Hepatocyte (in vitro differentiated cells): ENCODE measurements around the gene LMNB1. TPM values are rescaled to one million over a fixed set of nuclear protein-coding genes. Genes with fewer than 3 reads are reported as not detected.

Source experiments
- DNase-seq: peaks from one replicate; pipeline ENCODE4 v3.0.0-alpha.2; 2016; ENCODE audit warnings: low spot score
- H2AFZ ChIP-seq: fragments of 200-600 bp; sonication (generic); 2 replicates; pipeline ENCODE4 v1.6.0; 2016; ENCODE audit warnings: antibody characterized with exemption, mild to moderate bottlenecking
- H3K27ac ChIP-seq: fragments of 200-600 bp; sonication (generic); 2 replicates; pipeline ENCODE4 v1.5.1; 2016; ENCODE audit warnings: mild to moderate bottlenecking
- H3K27me3 ChIP-seq: fragments of 200-600 bp; sonication (generic); 2 replicates; pipeline ENCODE4 v1.6.1; 2016
- H3K36me3 ChIP-seq: fragments of 200-600 bp; sonication (generic); replicated peaks from 2 replicates; pipeline ENCODE4 v1.5.1; 2016; ENCODE audit warnings: low read depth; ENCODE audit not compliant: insufficient read depth
- H3K4me1 ChIP-seq: fragments of 200-600 bp; sonication (generic); 2 replicates; pipeline ENCODE4 v1.5.1; 2016; ENCODE audit warnings: mild to moderate bottlenecking, moderate library complexity; ENCODE audit not compliant: insufficient read depth
- H3K4me2 ChIP-seq: fragments of 200-600 bp; sonication (generic); 2 replicates; pipeline ENCODE4 v1.6.0; 2016
- H3K4me3 ChIP-seq: fragments of 200-600 bp; sonication (generic); 2 replicates; pipeline ENCODE4 v1.5.1; 2016; ENCODE audit warnings: mild to moderate bottlenecking
- H3K79me2 ChIP-seq: fragments of 200-600 bp; sonication (generic); 2 replicates; pipeline ENCODE4 v1.6.0; 2017; ENCODE audit warnings: mild to moderate bottlenecking
- H3K9me2 ChIP-seq: fragments of 200-600 bp; sonication (generic); replicated peaks from 2 replicates; pipeline ENCODE4 v1.6.0; 2017; ENCODE audit warnings: mild to moderate bottlenecking; ENCODE audit not compliant: insufficient read depth
- H3K9me3 ChIP-seq: fragments of 200-600 bp; sonication (generic); 2 replicates; pipeline ENCODE4 v1.5.1; 2016; ENCODE audit warnings: low read depth, mild to moderate bottlenecking
- H4K20me1 ChIP-seq: fragments of 200-600 bp; sonication (generic); 2 replicates; pipeline ENCODE4 v1.6.0; 2016; ENCODE audit warnings: mild to moderate bottlenecking; ENCODE audit not compliant: insufficient read depth, poor library complexity, severe bottlenecking
- CTCF ChIP-seq: fragments of 200-600 bp; sonication (generic); IDR thresholded peaks from 2 replicates; pipeline ENCODE4 v1.5.1; 2016; ENCODE audit warnings: antibody characterized with exemption, mild to moderate bottlenecking; ENCODE audit not compliant: poor library complexity
- EZH2 ChIP-seq: fragments of 200-600 bp; sonication (generic); IDR thresholded peaks from 2 replicates; pipeline ENCODE4 v1.6.1; 2016; ENCODE audit warnings: antibody characterized with exemption, mild to moderate bottlenecking, borderline replicate concordance
- EZH2phosphoT487 ChIP-seq: fragments of 200-600 bp; sonication (generic); IDR thresholded peaks from one replicate; pipeline ENCODE4 v1.6.1; 2018; ENCODE audit warnings: antibody characterized with exemption, mild to moderate bottlenecking, low read depth, moderate library complexity; ENCODE audit not compliant: unreplicated experiment, severe bottlenecking
- WGBS: methylation state at CpG from one replicate; pipeline ENCODE4 v1.1.6; 2016; ENCODE audit warnings: low lambda C conversion rate; ENCODE audit errors: missing lambda C conversion rate; 5-methylcytosine and 5-hydroxymethylcytosine counted together
- polyA plus RNA-seq: library from polyadenylated mRNA; unstranded; fragments of >200 nt; fragmentation: Nextera tagmentation; extraction: Ambion mirVana; gene quantifications from 2 replicates; pipeline ENCODE4 v1.2.1, GENCODE V29; 2016
- total RNA-seq: library from RNA; depleted of rRNA; stranded (reverse); fragments of >200 nt; gene quantifications from 2 replicates; pipeline ENCODE4 v1.2.3, GENCODE V29; 2014

LMNB1 gene
- total and polyA plus RNA-seq, 2 experiments from 2014 or later, result 12.9 to 30.8 TPM

- Histone ChIP-seq H2AFZ (no peak overlapping the region), H3K4me2 (no peak overlapping the region)
- WGBS, result 87% methylated on average over 6 of the region's 6 CpGs
These were observed 17.4 kb downstream of the LMNB1 start for GRCh38 chr5:126794157-126794828.

GRCh38 chr5:126799780-126800179 is 22.8 kb downstream of the LMNB1 start:
- Histone ChIP-seq H3K36me3 (no peaks in the 10 kb centered on the region), H3K27me3 (no peaks in the 10 kb centered on the region), H3K79me2 (peaks cover 97% of the 10 kb centered on the region), H2AFZ (no peak overlapping the region), H3K27ac (no peak overlapping the region), H3K4me1 (no peaks in the 10 kb centered on the region), H3K9me3 (no peaks in the 10 kb centered on the region), H3K4me3 (no peak overlapping the region), H3K9me2 (no peaks in the 10 kb centered on the region), H3K4me2 (no peak overlapping the region), H4K20me1 (no peaks in the 10 kb centered on the region)
- no peak for DNase-seq
- TF ChIP-seq EZH2 (no peak), CTCF (no peak), EZH2phosphoT487 (no peak)
- 96% methylated on average over 1 of the region's 1 CpG for WGBS

More at GRCh38 chr5:126794157-126794828, 17.4 kb downstream of the LMNB1 start:
- H3K27me3 ChIP-seq, result no peaks in the 10 kb centered on the region
- no peak overlapping the region for H3K27ac ChIP-seq
- no peak for TF ChIP-seq EZH2phosphoT487
- TF ChIP-seq EZH2, result no peak
- TF ChIP-seq CTCF, result no peak
- no peaks in the 10 kb centered on the region for H3K36me3 ChIP-seq
- H3K9me3 ChIP-seq, result no peaks in the 10 kb centered on the region
- no peak for DNase-seq
- no peaks in the 10 kb centered on the region for H3K9me2 ChIP-seq
- no peak overlapping the region for H3K4me3 ChIP-seq
- no peaks in the 10 kb centered on the region for H3K4me1 ChIP-seq
- H4K20me1 ChIP-seq, result no peaks in the 10 kb centered on the region
- H3K79me2 ChIP-seq, result peaks cover 96% of the 10 kb centered on the region

- 85% methylated on average over 4 of the region's 4 CpGs for WGBS
- TF ChIP-seq CTCF (no peak), EZH2phosphoT487 (no peak), EZH2 (no peak)
- Histone ChIP-seq H3K4me2 (no peak overlapping the region), H3K27ac (no peak overlapping the region), H3K79me2 (peaks cover 83% of the 10 kb centered on the region), H2AFZ (no peak overlapping the region), H3K9me2 (no peaks in the 10 kb centered on the region), H3K4me1 (no peaks in the 10 kb centered on the region), H3K4me3 (no peak overlapping the region), H3K9me3 (no peaks in the 10 kb centered on the region), H3K27me3 (no peaks in the 10 kb centered on the region), H3K36me3 (no peaks in the 10 kb centered on the region), H4K20me1 (no peaks in the 10 kb centered on the region)
- DNase-seq, result no peak
These were observed 24.4 kb downstream of the LMNB1 start for GRCh38 chr5:126801174-126801991.
